PC-3 (cell line): ENCODE measurements around the gene PTPRN2. TPM values are rescaled to one million over a fixed set of nuclear protein-coding genes. Genes with fewer than 3 reads are reported as not detected.

Experiments
- ATAC-seq: fragments of 200-7000 bp; cut with Tn5 transposase; 2 replicates; pipeline ENCODE4 v1.9.1; 2020; ENCODE audit warnings: mild to moderate bottlenecking, moderate library complexity
- BruUV-seq: library from RNA; stranded (reverse); fragments of 400-500 nt; replicated peaks from 2 replicates; lab custom pipeline; 2021; lab: Mats Ljungman, UMichigan
- CTCF ChIA-PET: fragments of 300-600 bp; sonication (Branson Sonifier 250); formaldehyde crosslinking; loops from one replicate; lab custom pipeline; 2022; ENCODE audit warnings: antibody characterized with exemption; lab: Charles Lee
- POLR2A ChIA-PET: fragments of 300-600 bp; sonication (Branson Sonifier 250); formaldehyde crosslinking; loops from one replicate; lab custom pipeline; 2022; ENCODE audit warnings: antibody characterized with exemption; ENCODE audit not compliant: unreplicated experiment; lab: Charles Lee
- DNase-seq: peaks from one replicate; pipeline ENCODE4 v3.0.0-alpha.2; 2015
- H2AFZ ChIP-seq: fragments of 300-600 bp; sonication (generic); 2 replicates; pipeline ENCODE4 v1.6.0; 2016; ENCODE audit warnings: antibody characterized with exemption, low read length
- H3F3A ChIP-seq: fragments of 300-600 bp; sonication (generic); one replicate; pipeline ENCODE4 v1.6.0; 2017; ENCODE audit warnings: antibody characterized with exemption, low read length, control low read depth, mild to moderate bottlenecking; ENCODE audit not compliant: unreplicated experiment
- H3K27ac ChIP-seq: fragments of 300-600 bp; sonication (generic); 2 replicates; pipeline ENCODE4 v1.5.1; 2016; ENCODE audit warnings: mild to moderate bottlenecking, low read length
- H3K27me3 ChIP-seq: fragments of 300-600 bp; sonication (generic); 2 replicates; pipeline ENCODE4 v1.6.1; 2016; ENCODE audit warnings: low read length, mixed read lengths
- H3K36me3 ChIP-seq: fragments of 300-600 bp; sonication (generic); 2 replicates; pipeline ENCODE4 v1.6.1; 2016; ENCODE audit warnings: low read depth, mixed run types, low read length, mixed read lengths
- H3K4me1 ChIP-seq: fragments of 300-600 bp; sonication (generic); 2 replicates; pipeline ENCODE4 v1.5.1; 2016; ENCODE audit warnings: low read length; ENCODE audit not compliant: insufficient read depth
- H3K4me2 ChIP-seq: fragments of 300-600 bp; sonication (generic); 2 replicates; pipeline ENCODE4 v1.6.0; 2016; ENCODE audit warnings: low read length
- H3K4me3 ChIP-seq: fragments of 300-600 bp; sonication (generic); 2 replicates; pipeline ENCODE4 v1.5.1; 2016; ENCODE audit warnings: mild to moderate bottlenecking, low read length, mixed read lengths
- H3K79me2 ChIP-seq: fragments of 300-600 bp; sonication (generic); 2 replicates; pipeline ENCODE4 v1.6.1; 2017; ENCODE audit warnings: low read length, mixed read lengths
- H3K9ac ChIP-seq: fragments of 300-600 bp; sonication (generic); 2 replicates; pipeline ENCODE4 v1.6.0; 2016; ENCODE audit warnings: mild to moderate bottlenecking, low read length
- H3K9me2 ChIP-seq: fragments of 300-600 bp; sonication (generic); replicated peaks from 2 replicates; pipeline ENCODE4 v1.6.1; 2016; ENCODE audit warnings: mixed run types, low read length, mixed read lengths
- H3K9me3 ChIP-seq: fragments of 300-600 bp; sonication (generic); 2 replicates; pipeline ENCODE4 v1.6.1; 2016; ENCODE audit warnings: low read length, mixed read lengths
- H4K20me1 ChIP-seq: fragments of 300-600 bp; sonication (generic); 2 replicates; pipeline ENCODE4 v1.6.1; 2016; ENCODE audit warnings: low read length, mixed read lengths
- CTCF ChIP-seq: fragments of 300-600 bp; sonication (generic); conservative IDR thresholded peaks from 2 replicates; pipeline ENCODE4 v1.5.1; 2017; ENCODE audit warnings: antibody characterized with exemption, low read depth, mild to moderate bottlenecking, low read length
- EZH2 ChIP-seq: fragments of 300-600 bp; sonication (generic); IDR thresholded peaks from one replicate; pipeline ENCODE4 v1.6.1; 2017; ENCODE audit warnings: antibody characterized with exemption, mild to moderate bottlenecking, low read length; ENCODE audit not compliant: unreplicated experiment
- EZH2phosphoT487 ChIP-seq: fragments of 300-600 bp; sonication (generic); IDR thresholded peaks from 2 replicates; pipeline ENCODE4 v1.6.1; 2018; ENCODE audit warnings: mild to moderate bottlenecking, antibody characterized with exemption, low read length, borderline replicate concordance
- intact Hi-C: fragments of 100-400 bp; cut with micrococcal nuclease; formaldehyde crosslinking; loops from 2 replicates; pipeline ENCODE4 v1.9.0; 2023
- total RNA-seq: library from RNA; depleted of rRNA; stranded (reverse); fragments of >200 nt; gene quantifications from 2 replicates; pipeline ENCODE4 v1.2.3, GENCODE V29; 2014

Gene PTPRN2
- total RNA-seq, 1 experiment from 2014 or later: 3.2 TPM

- TF ChIP-seq CTCF (no peak), EZH2phosphoT487 (no peak), EZH2 (no peak)
- DNase-seq (no peak), ATAC-seq (no peak)
- Histone ChIP-seq H2AFZ (no peak overlapping the region), H3K27me3 (peaks cover 3% of the 10 kb centered on the region; the same call in 1 of the 2 replicates), H3K36me3 (no peaks in the 10 kb centered on the region), H3K4me2 (no peak overlapping the region), H3K9ac (no peak overlapping the region), H3K4me3 (no peak overlapping the region), H3K27ac (no peak overlapping the region), H3K79me2 (no peaks in the 10 kb centered on the region), H3K4me1 (peaks cover 7% of the 10 kb centered on the region; the same call in 1 of the 2 replicates), H3F3A (no peaks in the 10 kb centered on the region), H3K9me2 (no peaks in the 10 kb centered on the region), H4K20me1 (no peaks in the 10 kb centered on the region), H3K9me3 (no peaks in the 10 kb centered on the region)
- ChIA-PET POLR2A (no interaction called here), CTCF (no interaction called here)
- intact Hi-C loops: no loop called here
- no TSS peak for BruUV-seq
These were observed 801.0 kb downstream of the PTPRN2 start for GRCh38 chr7:157786375-157787274.

GRCh38 chr7:157785486-157786186 is 802.0 kb downstream of the PTPRN2 start:
- Histone ChIP-seq H3K79me2 (no peaks in the 10 kb centered on the region), H3K27ac (no peak overlapping the region), H3K27me3 (no peaks in the 10 kb centered on the region), H3K36me3 (no peaks in the 10 kb centered on the region), H4K20me1 (no peaks in the 10 kb centered on the region), H3K9ac (no peak overlapping the region), H3K4me2 (no peak overlapping the region), H2AFZ (no peak overlapping the region), H3K9me2 (no peaks in the 10 kb centered on the region), H3F3A (no peaks in the 10 kb centered on the region), H3K4me3 (no peak overlapping the region), H3K4me1 (peaks cover 7% of the 10 kb centered on the region; the same call in 1 of the 2 replicates), H3K9me3 (no peaks in the 10 kb centered on the region)
- ChIA-PET CTCF (no interaction called here), POLR2A (no interaction called here)
- TF ChIP-seq CTCF (no peak), EZH2 (no peak)
- DNase-seq: no peak
- intact Hi-C loops: no loop called here
- BruUV-seq: no TSS peak
- no peak for ATAC-seq
